CD4-positive, alpha-beta memory T cell (primary cell): ENCODE measurements around the gene TRIM2. TPM values are rescaled to one million over a fixed set of nuclear protein-coding genes. Genes with fewer than 3 reads are reported as not detected.

ENCODE experiments used
- CTCF ChIA-PET: fragments of 350-600 bp; sonication (Branson Sonifier 250); formaldehyde crosslinking; loops from one replicate; lab custom pipeline; 2021; ENCODE audit warnings: inconsistent platforms; ENCODE audit not compliant: partially characterized antibody; lab: Charles Lee
- POLR2A ChIA-PET: fragments of 350-600 bp; sonication (Branson Sonifier 250); formaldehyde crosslinking; loops from one replicate; lab custom pipeline; 2021; ENCODE audit not compliant: partially characterized antibody; lab: Charles Lee
- DNase-seq, 5 donors: peaks; one replicate each; pipeline versions ENCODE4 v3.0.0 to v3.0.0-alpha.2; 2020 to 2022; ENCODE audit warnings: mixed read lengths in 1 of 5
- H3K27ac ChIP-seq: one replicate; pipeline ENCODE4 v1.7.0; 2013; ENCODE audit warnings: low read depth, low read length
- H3K27me3 ChIP-seq: 2 replicates; pipeline ENCODE4 v1.7.0; 2013; ENCODE audit warnings: mild to moderate bottlenecking, low read length, moderate library complexity; ENCODE audit not compliant: insufficient read depth
- H3K36me3 ChIP-seq: 2 replicates; pipeline ENCODE4 v1.7.0; 2013; ENCODE audit warnings: mild to moderate bottlenecking, low read length, moderate library complexity; ENCODE audit not compliant: insufficient read depth
- H3K4me1 ChIP-seq: 2 replicates; pipeline ENCODE4 v1.7.0; 2013; ENCODE audit warnings: mild to moderate bottlenecking, low read length, moderate library complexity; ENCODE audit not compliant: insufficient read depth
- H3K4me3 ChIP-seq, 2 donors: one replicate each; pipeline ENCODE4 v1.7.0; 2013; ENCODE audit warnings: low read length in 2 of 2, mild to moderate bottlenecking in 1 of 2
- H3K9me3 ChIP-seq, 2 donors: one replicate each; pipeline ENCODE4 v1.7.0; 2013; ENCODE audit warnings: low read length in 2 of 2, control low read depth in 1 of 2; ENCODE audit not compliant: control insufficient read depth in 1 of 2
- H3K27ac Mint-ChIP-seq, 7 donors: one replicate each; pipeline ENCODE4 v1.8.0; 2020 to 2021; ENCODE audit warnings: mixed read lengths in 7 of 7, mild to moderate bottlenecking in 6 of 7, inconsistent platforms in 3 of 7, moderate library complexity in 3 of 7
- H3K27me3 Mint-ChIP-seq, 2 donors: one replicate each; pipeline ENCODE4 v1.8.0; 2020 to 2021; ENCODE audit warnings: mixed read lengths in 2 of 2
- H3K36me3 Mint-ChIP-seq, 2 donors: one replicate each; pipeline ENCODE4 v1.8.0; 2020 to 2021; ENCODE audit warnings: mixed read lengths in 2 of 2, inconsistent platforms in 1 of 2, mild to moderate bottlenecking in 1 of 2
- H3K4me1 Mint-ChIP-seq, 4 donors: one replicate each; pipeline ENCODE4 v1.8.0; 2020 to 2021; ENCODE audit warnings: mixed read lengths in 4 of 4, mild to moderate bottlenecking in 1 of 4
- H3K4me3 Mint-ChIP-seq, 8 donors: one replicate each; pipeline ENCODE4 v1.8.0; 2020 to 2021; ENCODE audit warnings: mixed read lengths in 8 of 8, mild to moderate bottlenecking in 7 of 8, moderate library complexity in 6 of 8, inconsistent platforms in 3 of 8
- H3K9me3 Mint-ChIP-seq, 8 donors: one replicate each; pipeline ENCODE4 v1.8.0; 2020 to 2021; ENCODE audit warnings: mixed read lengths in 8 of 8, mild to moderate bottlenecking in 5 of 8, inconsistent platforms in 3 of 8, moderate library complexity in 1 of 8
- intact Hi-C: fragments of 100-400 bp; cut with micrococcal nuclease; formaldehyde crosslinking; loops from one replicate; pipeline ENCODE4 v1.15.1; 2023
- polyA plus RNA-seq, 2 donors: library from polyadenylated mRNA; unstranded; fragments of 300-500 nt; fragmentation: Illumina TruSeq; gene quantifications; one replicate each; pipeline ENCODE4 v1.2.3, GENCODE V29; 2021
- total RNA-seq, 2 experiments: library from RNA; stranded (reverse); gene quantifications; one replicate each; pipeline ENCODE4 v1.2.3, GENCODE V29; 2021

Gene TRIM2
- total and polyA plus RNA-seq, 4 experiments from 2014 or later = 7.5 to 12.3 (median 10.5) TPM

GRCh38 chr4:153324046-153324445 is 119.8 kb downstream of the TRIM2 start:
- ChIA-PET CTCF (interaction anchor here (0.9 to 1.7 kb wide), 2 partner anchors 168 to 178 kb away, joined by 3 to 4 read pairs; no protein-coding TSS in a partner anchor), POLR2A (no interaction called here)
- Histone ChIP-seq H3K4me1 (no peaks in the 10 kb centered on the region), H3K27ac (no peak overlapping the region), H3K9me3 (no peaks in the 10 kb centered on the region), H3K36me3 (no peaks in the 10 kb centered on the region), H3K27me3 (no peaks in the 10 kb centered on the region), H3K4me3 (no peak overlapping the region)
- no peak for DNase-seq
- intact Hi-C loops = no loop called here
- Mint-ChIP-seq H3K4me1 (no peaks in the 10 kb centered on the region), H3K9me3 (no peaks in the 10 kb centered on the region), H3K4me3 (no peak overlapping the region), H3K27me3 (no peaks in the 10 kb centered on the region), H3K36me3 (peaks cover under 1 to 8% of the 10 kb centered on the region in 2 donors), H3K27ac (no peak overlapping the region)

- DNase-seq = no peak
- Mint-ChIP-seq H3K4me1 (no peaks in the 10 kb centered on the region), H3K27ac (no peak overlapping the region), H3K27me3 (no peaks in the 10 kb centered on the region), H3K36me3 (peaks cover under 1 to 11% of the 10 kb centered on the region in 2 donors), H3K4me3 (no peak overlapping the region), H3K9me3 (no peaks in the 10 kb centered on the region)
- H3K27ac ChIP-seq = no peak overlapping the region
- no peaks in the 10 kb centered on the region for H3K4me1 ChIP-seq
- H3K27me3 ChIP-seq = no peaks in the 10 kb centered on the region
- intact Hi-C loops = no loop called here
- POLR2A ChIA-PET = interaction anchor here (0.6 kb wide), 1 partner anchor 479 kb away, joined by 3 read pairs; no protein-coding TSS in a partner anchor
- CTCF ChIA-PET = interaction anchor here (1.0 kb wide), 1 partner anchor 183 kb away, joined by 3 read pairs; no protein-coding TSS in a partner anchor
- no peak overlapping the region for H3K4me3 ChIP-seq
- H3K9me3 ChIP-seq = no peaks in the 10 kb centered on the region
- H3K36me3 ChIP-seq = no peaks in the 10 kb centered on the region
Observed at GRCh38 chr4:153325558-153325957, 121.3 kb downstream of the TRIM2 start.

- Mint-ChIP-seq H3K27me3 (no peaks in the 10 kb centered on the region), H3K4me1 (no peaks in the 10 kb centered on the region), H3K9me3 (no peaks in the 10 kb centered on the region), H3K36me3 (peaks cover 3 to 7% of the 10 kb centered on the region in 2 donors), H3K27ac (no peak overlapping the region), H3K4me3 (no peak overlapping the region)
- POLR2A ChIA-PET = no interaction called here
- intact Hi-C loops = no loop called here
- Histone ChIP-seq H3K4me3 (no peak overlapping the region), H3K9me3 (no peaks in the 10 kb centered on the region), H3K27ac (no peak overlapping the region), H3K36me3 (no peaks in the 10 kb centered on the region), H3K27me3 (no peaks in the 10 kb centered on the region), H3K4me1 (no peaks in the 10 kb centered on the region)
- DNase-seq = no peak
- CTCF ChIA-PET = interaction anchor here (1.0 kb wide), 1 partner anchor 183 kb away, joined by 3 read pairs; no protein-coding TSS in a partner anchor
Observed at GRCh38 chr4:153326513-153326912, 122.3 kb downstream of the TRIM2 start.

- intact Hi-C loops = no loop called here
- Histone ChIP-seq H3K27me3 (no peaks in the 10 kb centered on the region), H3K4me1 (no peaks in the 10 kb centered on the region), H3K4me3 (no peak overlapping the region), H3K36me3 (no peaks in the 10 kb centered on the region), H3K9me3 (no peaks in the 10 kb centered on the region), H3K27ac (no peak overlapping the region)
- ChIA-PET POLR2A (no interaction called here), CTCF (interaction anchor here (0.7 kb wide), 1 partner anchor 270 kb away, joined by 3 read pairs; no protein-coding TSS in a partner anchor)
- H3K27me3 Mint-ChIP-seq = no peaks in the 10 kb centered on the region
- H3K4me3 Mint-ChIP-seq = no peak overlapping the region
- no peaks in the 10 kb centered on the region for H3K4me1 Mint-ChIP-seq
- no peak for DNase-seq
- peaks cover 3 to 7% of the 10 kb centered on the region in 2 donors for H3K36me3 Mint-ChIP-seq
- no peaks in the 10 kb centered on the region for H3K9me3 Mint-ChIP-seq
- no peak overlapping the region for H3K27ac Mint-ChIP-seq
Observed at GRCh38 chr4:153327247-153327646, 123.0 kb downstream of the TRIM2 start.

- POLR2A ChIA-PET = no interaction called here
- CTCF ChIA-PET = no interaction called here
Observed at GRCh38 chr4:153332936-153333335, 128.7 kb downstream of the TRIM2 start.

GRCh38 chr4:153333874-153334273 is 129.6 kb downstream of the TRIM2 start:
- H3K27ac Mint-ChIP-seq = no peak overlapping the region
- Histone ChIP-seq H3K36me3 (no peaks in the 10 kb centered on the region), H3K9me3 (no peaks in the 10 kb centered on the region), H3K27me3 (no peaks in the 10 kb centered on the region), H3K27ac (no peak overlapping the region), H3K4me1 (no peaks in the 10 kb centered on the region), H3K4me3 (no peak overlapping the region)
- peaks cover 0 to 1% (median 0%) of the 10 kb centered on the region in 8 donors for H3K9me3 Mint-ChIP-seq
- peaks cover 3% of the 10 kb centered on the region in 2 donors for H3K36me3 Mint-ChIP-seq
- no peak overlapping the region for H3K4me3 Mint-ChIP-seq
- no peaks in the 10 kb centered on the region for H3K27me3 Mint-ChIP-seq
- DNase-seq = no peak
- peaks cover 0 to 3% (median 1%) of the 10 kb centered on the region in 4 donors for H3K4me1 Mint-ChIP-seq
- POLR2A ChIA-PET = no interaction called here
- intact Hi-C loops = no loop called here
- CTCF ChIA-PET = no interaction called here

More at GRCh38 chr4:153332936-153333335, 128.7 kb downstream of the TRIM2 start:
- H3K27me3 ChIP-seq = no peaks in the 10 kb centered on the region
- no peaks in the 10 kb centered on the region for H3K4me1 ChIP-seq
- peak overlapping the region in 1 of 7 donors; percentile 58 for H3K27ac Mint-ChIP-seq
- DNase-seq = no peak
- peaks cover 3% of the 10 kb centered on the region in 2 donors for H3K36me3 Mint-ChIP-seq
- H3K4me3 Mint-ChIP-seq = no peak overlapping the region
- H3K27me3 Mint-ChIP-seq = no peaks in the 10 kb centered on the region
- peaks cover 0 to 1% (median 0%) of the 10 kb centered on the region in 8 donors for H3K9me3 Mint-ChIP-seq
- intact Hi-C loops = no loop called here
- no peaks in the 10 kb centered on the region for H3K9me3 ChIP-seq
- H3K4me3 ChIP-seq = no peak overlapping the region
- no peaks in the 10 kb centered on the region for H3K36me3 ChIP-seq
- no peak overlapping the region for H3K27ac ChIP-seq
- H3K4me1 Mint-ChIP-seq = peaks cover 0 to 3% (median 1%) of the 10 kb centered on the region in 4 donors

- Histone ChIP-seq H3K27ac (no peak overlapping the region), H3K4me1 (no peaks in the 10 kb centered on the region), H3K36me3 (no peaks in the 10 kb centered on the region), H3K9me3 (no peaks in the 10 kb centered on the region), H3K27me3 (no peaks in the 10 kb centered on the region), H3K4me3 (no peak overlapping the region)
- Mint-ChIP-seq H3K9me3 (peaks cover 0 to 1% (median 0%) of the 10 kb centered on the region in 8 donors), H3K27me3 (no peaks in the 10 kb centered on the region), H3K4me3 (no peak overlapping the region), H3K36me3 (peaks cover 0 to under 1% of the 10 kb centered on the region in 2 donors), H3K27ac (peak overlapping the region in 1 of 7 donors; percentile 0), H3K4me1 (peaks cover 0 to 3% (median 1%) of the 10 kb centered on the region in 4 donors)
- intact Hi-C loops = no loop called here
- CTCF ChIA-PET = interaction anchor here (1.3 kb wide), 1 partner anchor 10 kb away, joined by 6 read pairs; no protein-coding TSS in a partner anchor
- POLR2A ChIA-PET = no interaction called here
- DNase-seq = no peak
Observed at GRCh38 chr4:153335665-153336064, 131.4 kb downstream of the TRIM2 start.
